ENCODE data around the gene COL6A2.
"Not testable (repeated sequence)": the region's sequence is repeated elsewhere in the genome, so short reads cannot be mapped to it uniquely, and the experiment has no call there.

The COL6A2 gene

GRCh38 chr21:46158666-46159300, 60.9 kb downstream of the COL6A2 start:
- DNase-seq, result no peak

DNA sequence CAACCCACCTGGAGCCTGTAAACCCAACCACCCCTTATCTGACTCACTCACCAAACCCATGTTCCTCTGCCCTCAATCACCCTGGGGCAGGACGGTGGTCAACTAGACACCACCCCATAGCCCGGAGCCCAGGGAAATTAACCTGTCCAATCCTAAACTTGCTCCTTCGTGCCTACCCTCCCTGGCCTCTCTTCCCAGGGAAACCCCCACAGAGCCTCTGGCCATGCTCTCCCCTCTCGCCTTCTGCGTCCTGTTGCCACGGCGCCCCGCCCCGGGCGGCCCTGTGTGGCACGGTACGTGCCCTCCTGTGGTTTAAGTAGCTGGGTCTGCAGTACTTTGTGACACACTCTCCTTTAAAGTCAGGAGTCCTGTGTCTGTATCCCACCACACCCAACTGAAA, 61.5 kb downstream of the COL6A2 start:
- DNase-seq, result no peak

GRCh38 chr21:46159841-46160656, 62.1 kb downstream of the COL6A2 start:
- no peak for DNase-seq

DNA sequence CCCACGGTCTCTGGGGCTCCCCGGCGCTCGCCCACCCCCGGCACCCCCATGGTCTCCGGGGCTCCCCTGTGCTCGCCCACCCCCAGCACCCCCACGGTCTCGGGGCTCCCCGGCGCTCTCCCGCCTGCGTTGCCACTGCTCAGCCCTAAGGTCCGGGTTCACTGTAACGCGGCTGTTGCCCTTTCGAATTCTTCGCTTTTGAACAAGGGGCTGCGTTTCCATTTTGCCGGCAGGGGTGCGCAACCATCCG, 62.7 kb downstream of the COL6A2 start:
- DNase-seq, result no peak

- DNase-seq, result no peak
Observed at GRCh38 chr21:46160907-46161632, 63.2 kb downstream of the COL6A2 start.

- DNase-seq, result no peak
Observed at GRCh38 chr21:46161633-46162592, 64.0 kb downstream of the COL6A2 start.

GRCh38 chr21:46163380-46163779, 65.5 kb downstream of the COL6A2 start:
- no peak for DNase-seq

DNA sequence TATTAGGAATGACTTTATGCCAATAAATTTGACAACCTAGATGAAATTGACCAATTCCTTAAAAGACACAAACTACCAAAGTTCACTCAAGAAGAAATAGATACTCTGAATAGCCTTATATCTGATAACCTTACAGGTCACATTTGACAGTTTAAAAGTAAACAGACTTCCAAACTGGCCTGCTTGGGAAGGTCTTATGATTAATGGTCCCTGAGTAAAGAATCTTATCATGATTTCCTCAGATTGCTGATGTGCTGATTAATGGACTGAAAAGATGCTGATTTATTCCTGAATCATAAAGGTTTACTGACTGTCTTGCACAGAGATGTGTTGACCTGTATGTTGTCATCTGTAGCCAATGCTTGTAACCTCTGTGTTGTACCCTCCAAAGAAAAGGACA, 67.2 kb downstream of the COL6A2 start:
- DNase-seq, result no peak

GRCh38 chr21:46168238-46168637, 70.3 kb downstream of the COL6A2 start:
- no peak for DNase-seq

DNA sequence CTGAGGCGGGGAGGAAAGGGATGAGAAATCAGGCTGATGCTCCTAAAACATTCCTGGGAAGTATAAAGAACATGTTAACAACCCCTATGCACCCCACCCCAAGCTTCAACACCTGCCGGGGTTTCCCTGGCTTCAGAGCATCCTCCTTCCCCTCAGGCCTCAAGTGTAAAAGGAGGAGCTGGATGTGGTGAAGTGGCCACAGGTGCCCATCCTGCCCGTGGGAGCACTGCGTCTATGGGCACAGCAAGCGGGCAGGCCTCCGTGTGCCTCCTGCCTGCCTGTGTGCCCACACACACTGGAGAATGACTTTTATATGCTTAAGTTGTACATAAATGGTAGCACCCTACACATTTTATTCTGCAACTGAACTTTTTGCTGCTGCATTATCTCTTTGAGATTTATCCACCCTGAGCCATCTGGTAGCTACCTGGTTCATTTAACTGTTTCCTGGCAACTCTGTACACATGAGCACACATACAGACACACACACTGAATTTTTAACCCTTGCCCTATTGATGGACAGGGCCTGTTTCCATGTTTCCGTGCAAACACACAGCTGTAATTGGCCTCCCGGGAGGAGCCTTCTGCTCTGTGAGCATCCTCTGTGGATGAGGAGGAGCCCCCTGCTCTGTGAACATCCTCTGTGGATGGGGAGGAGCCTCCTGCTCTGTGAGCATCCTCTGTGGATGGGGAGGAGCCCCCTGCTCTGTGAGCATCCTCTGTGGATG, 70.9 kb downstream of the COL6A2 start:
- DNase-seq, result no peak

DNA sequence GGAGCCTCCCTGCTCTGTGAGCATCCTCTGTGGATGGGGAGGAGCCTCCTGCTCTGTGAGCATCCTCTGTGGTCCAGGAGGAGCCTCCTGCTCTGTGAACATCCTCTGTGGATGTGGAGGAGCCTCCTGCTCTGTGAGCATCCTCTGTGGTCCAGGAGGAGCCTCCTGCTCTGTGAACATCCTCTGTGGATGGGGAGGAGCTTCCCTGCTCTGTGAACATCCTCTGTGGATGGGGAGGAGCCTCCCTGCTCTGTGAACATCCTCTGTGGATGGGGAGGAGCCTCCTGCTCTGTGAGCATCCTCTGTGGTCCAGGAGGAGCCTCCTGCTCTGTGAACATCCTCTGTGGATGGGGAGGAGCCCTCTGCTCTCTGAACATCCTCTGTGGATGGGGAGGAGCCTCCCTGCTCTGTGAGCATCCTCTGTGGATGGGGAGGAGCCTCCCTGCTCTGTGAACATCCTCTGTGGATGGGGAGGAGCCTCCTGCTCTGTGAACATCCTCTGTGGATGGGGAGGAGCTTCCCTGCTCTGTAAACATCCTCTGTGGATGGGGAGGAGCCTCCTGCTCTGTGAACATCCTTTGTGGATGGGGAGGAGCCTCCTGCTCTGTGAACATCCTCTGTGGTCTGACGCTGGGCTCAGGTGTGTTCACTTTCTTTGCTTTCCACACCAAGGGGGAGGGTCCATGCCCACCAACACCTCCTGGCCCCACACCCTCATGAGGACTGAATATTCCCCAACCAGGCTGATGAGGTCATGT, 72.7 kb downstream of the COL6A2 start:
- DNase-seq, result not testable (repeated sequence)

DNA sequence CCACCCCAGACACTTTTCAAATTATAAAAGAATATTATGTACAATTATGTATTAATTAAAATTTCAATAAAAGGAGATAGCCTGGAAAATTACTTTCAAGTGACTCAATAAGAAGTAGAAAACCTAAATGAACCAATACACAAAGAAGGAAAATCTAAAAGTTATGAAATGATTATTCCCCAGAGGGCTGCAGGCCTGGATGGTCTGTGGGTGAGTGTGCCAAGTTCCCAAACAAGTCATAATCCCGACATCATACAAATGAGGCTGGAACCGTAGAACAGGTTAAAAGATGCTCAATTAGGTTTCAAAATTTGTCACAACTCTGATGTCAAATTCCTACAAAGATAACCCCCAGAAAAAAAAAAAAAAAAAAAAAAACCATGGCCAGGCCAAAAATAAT, 73.7 kb downstream of the COL6A2 start:
- DNase-seq, result no peak

DNA sequence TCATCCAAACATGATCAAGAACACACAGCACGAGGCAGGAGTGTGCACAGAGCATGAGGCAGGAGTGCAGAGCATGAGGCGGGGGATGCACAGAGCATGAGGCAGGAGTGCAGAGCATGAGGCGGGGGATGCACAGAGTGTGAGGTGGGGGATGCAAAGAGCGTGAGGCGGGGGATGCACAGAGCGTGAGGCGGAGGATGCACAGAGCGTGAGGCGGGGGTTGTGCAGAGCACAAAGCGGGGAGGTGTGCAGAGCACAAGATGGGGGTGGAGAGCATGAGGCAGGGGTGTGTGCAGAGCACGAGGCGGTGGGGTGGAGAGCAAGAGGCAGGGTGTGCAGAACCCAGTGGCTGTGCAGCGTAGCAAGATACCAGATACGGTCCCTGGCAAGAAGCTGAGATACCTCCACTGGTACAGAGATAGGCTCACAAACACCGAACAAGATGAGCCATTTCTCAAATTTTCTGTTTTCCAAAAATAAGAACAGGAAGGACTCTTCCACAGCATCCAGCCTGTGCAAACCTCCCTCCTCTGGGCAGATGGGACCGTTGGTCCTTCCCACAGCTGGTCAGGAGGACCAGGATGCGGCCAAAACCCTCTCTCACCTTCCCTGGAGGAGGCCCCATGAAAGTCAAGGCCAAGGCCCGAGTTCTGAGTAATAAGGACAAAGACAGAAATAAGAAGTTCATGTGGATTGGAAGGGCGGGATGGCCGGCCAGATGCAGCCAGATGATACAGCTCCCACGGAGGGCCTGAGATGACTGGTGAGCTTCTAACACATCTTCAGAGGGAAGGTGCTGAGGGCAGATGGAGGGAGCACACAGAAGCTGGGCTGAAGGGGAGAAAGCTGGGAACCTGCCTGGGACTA, 74.3 kb downstream of the COL6A2 start:
- DNase-seq, result no peak

DNA sequence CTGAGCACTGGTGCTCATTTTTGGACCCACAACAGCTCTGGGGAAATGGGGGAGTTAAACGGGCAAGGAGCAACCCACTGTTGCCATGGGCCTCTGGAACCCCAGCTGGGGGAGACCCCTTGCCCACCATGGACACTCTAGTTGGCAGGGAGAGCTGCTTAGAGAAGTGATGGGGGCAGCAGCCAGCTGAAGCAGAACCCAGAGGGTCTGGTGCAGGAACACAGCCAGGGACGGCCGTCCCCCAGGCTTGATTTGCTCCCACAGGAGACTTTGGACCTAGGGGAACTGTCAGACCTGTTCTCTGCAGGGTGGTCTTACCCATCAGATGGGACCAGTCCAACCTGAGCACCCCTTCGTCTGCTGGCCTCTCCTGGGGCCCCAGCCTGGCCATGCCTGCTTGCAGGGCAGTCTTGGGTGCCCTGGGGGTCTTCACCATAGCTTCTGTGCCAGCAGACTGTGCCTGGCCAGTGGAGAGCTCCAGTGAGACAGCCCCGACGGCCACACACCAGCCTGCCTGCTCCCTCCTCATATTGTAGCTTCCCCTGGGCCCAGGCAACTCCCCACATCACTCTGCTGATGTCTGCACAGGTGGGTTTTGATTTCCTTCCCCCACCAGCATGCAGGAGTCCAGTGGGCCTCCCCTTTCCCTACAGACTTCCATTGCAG, 75.1 kb downstream of the COL6A2 start:
- DNase-seq, result no peak

DNA sequence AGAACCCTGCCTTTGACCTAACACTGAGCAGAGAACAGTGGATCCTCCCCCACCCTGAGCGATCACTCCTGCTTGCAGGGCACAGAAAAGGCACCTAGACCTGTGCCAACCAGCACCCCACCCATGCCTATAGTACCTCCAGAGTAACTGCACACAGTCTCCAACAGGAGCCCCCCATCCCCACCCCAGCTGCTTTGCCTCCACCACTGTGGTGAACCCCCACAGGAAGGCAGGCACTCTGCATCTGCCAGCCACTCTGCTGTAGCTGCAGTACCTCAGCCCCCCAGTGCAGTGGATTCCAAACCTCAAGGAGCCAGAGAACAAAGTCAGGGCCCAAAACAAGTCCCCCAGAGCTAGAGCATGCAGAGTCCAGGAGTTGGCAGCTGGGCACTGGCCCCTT, 75.7 kb downstream of the COL6A2 start:
- no peak for DNase-seq

- DNase-seq, result not testable (repeated sequence)
Observed at GRCh38 chr21:46176443-46177129, 78.7 kb downstream of the COL6A2 start.

DNA sequence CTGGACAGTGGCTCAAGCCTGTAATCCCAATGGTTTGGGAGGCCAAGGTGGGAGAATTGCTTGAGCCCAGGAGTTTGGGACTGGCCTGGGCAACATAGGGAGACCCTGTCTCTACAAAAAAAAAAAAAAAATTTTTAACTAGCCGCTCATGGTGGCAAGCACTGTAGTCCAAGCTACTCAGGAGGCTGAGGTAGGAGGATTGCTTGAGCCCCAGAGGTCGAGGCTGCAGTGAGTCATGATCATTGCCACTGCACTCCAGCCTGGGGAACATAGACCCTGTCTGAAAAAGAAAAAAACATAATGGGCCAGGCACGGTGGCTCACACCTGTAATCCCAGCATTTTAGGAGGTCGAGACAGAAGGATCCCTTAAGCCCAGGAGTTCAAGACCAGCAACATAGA, 81.0 kb downstream of the COL6A2 start:
- no peak for DNase-seq

Data from stimulated activated CD4-positive, alpha-beta T cell treated with anti-CD3 and anti-CD28 coated beads, Interleukin-4, amount 100 ng/mL, for 1 hour (primary cell).